Stomach (tissue), 19 donors: ENCODE results near the gene GABRB3. TPM values are rescaled to one million over a fixed set of nuclear protein-coding genes. Genes with fewer than 3 reads are reported as not detected.

Experiments used
- DNase-seq, 2 donors: peaks; one replicate each; pipeline versions ENCODE4 v3.0.0 to v3.0.0-alpha.2; 2013 to 2019
- H3K27ac ChIP-seq, 5 donors: fragments of 200-600 bp in 4 of 5; sonication (generic) in 4 of 5; one replicate each; pipeline ENCODE4 v1.5.1; 2013 to 2019; ENCODE audit warnings: mild to moderate bottlenecking in 1 of 5, moderate library complexity in 1 of 5
- H3K27me3 ChIP-seq, 3 donors: fragments of 200-600 bp; sonication (generic); one replicate each; pipeline ENCODE4 v1.5.1; 2017 to 2019; ENCODE audit warnings: mixed run types in 1 of 3
- H3K36me3 ChIP-seq, 4 donors: fragments of 200-600 bp; sonication (generic); 1 replicate in 3 of 4; 2 replicates in 1 of 4; pipeline ENCODE4 v1.5.1; 2016 to 2019
- H3K4me1 ChIP-seq, 4 donors: fragments of 200-600 bp; sonication (generic); one replicate each; pipeline ENCODE4 v1.5.1; 2016 to 2019
- H3K4me3 ChIP-seq, 4 donors: fragments of 200-600 bp; sonication (generic) in 3 of 4; one replicate each; pipeline ENCODE4 v1.5.1; 2016 to 2019; ENCODE audit warnings: mild to moderate bottlenecking in 1 of 4
- H3K9me3 ChIP-seq, 4 donors: fragments of 200-600 bp; sonication (generic); one replicate each; pipeline ENCODE4 v1.5.1; 2016 to 2019
- EP300 ChIP-seq: sonication (generic); formaldehyde crosslinking; IDR thresholded peaks from one replicate; pipeline ENCODE4 v1.6.1; 2017; ENCODE audit warnings: antibody characterized with exemption
- POLR2A ChIP-seq, 4 donors: fragments of 450-650 bp; IDR thresholded peaks; one replicate each; pipeline ENCODE4 v1.6.1; 2016; ENCODE audit warnings: antibody characterized with exemption in 4 of 4, control low read depth in 2 of 4, mild to moderate bottlenecking in 1 of 4, moderate library complexity in 1 of 4
- POLR2AphosphoS5 ChIP-seq, 3 donors: sonication (generic); formaldehyde crosslinking; IDR thresholded peaks; one replicate each; pipeline ENCODE4 v1.6.1; 2016; ENCODE audit warnings: antibody characterized with exemption in 3 of 3
- WGBS, 5 donors: extraction: QIAGEN DNeasy Blood & Tissue Kit in 3 of 5; methylation state at CpG; one replicate each; pipeline versions ENCODE4 v1.1.5 to v1.1.7; 2013 to 2018; 5-methylcytosine and 5-hydroxymethylcytosine counted together
- intact Hi-C: fragments of 100-400 bp; cut with DNase I; formaldehyde crosslinking; loops from one replicate; pipeline ENCODE4 v1.15.1; 2023; ENCODE audit warnings: low total_unique reads
- long read RNA-seq, 10 donors: transcript quantifications; one replicate each; lab custom pipeline, GENCODE V29; 2026
- polyA plus RNA-seq, 3 donors: library from polyadenylated mRNA; stranded (reverse); fragments of 200-250 nt; gene quantifications; one replicate each; pipeline ENCODE4 v1.2.3, GENCODE V29; 2013
- total RNA-seq, 5 donors: library from RNA; depleted of rRNA; stranded (reverse); fragments of >200 nt; gene quantifications; one replicate each; pipeline versions ENCODE4 v1.1.0 to v1.2.3, GENCODE V29; 2014 to 2016
- TF ChIP-seq, protein P1 (sequence below), 7 experiments: fragments of 450-650 bp in 4 of 7; fragments of 200-600 bp in 3 of 7; sonication (generic) in 3 of 7; IDR thresholded peaks; one replicate each; pipeline ENCODE4 v1.5.1; 2016 to 2019; ENCODE audit warnings: antibody characterized with exemption in 7 of 7, control low read depth in 2 of 7, mild to moderate bottlenecking in 1 of 7
- donor health status: healthy with polysubstance abuse.
- donor health status: Bipolar disorder and iron deficiency.
- donor health status: healthy.

Gene GABRB3
- total RNA-seq = 10 to 100 TPM in 2 of 5 donors, 1 to 10 TPM in 1, not detected in 2; 9.4 to 14.6 (median 12.1) TPM
- 1 to 10 TPM; 1.5 to 2.9 (median 1.7) TPM for polyA plus RNA-seq
- long read RNA-seq, donor 1, full-length matches to known transcripts = 2 of 2 reads
- long read RNA-seq, donor 1, partial matches to known transcripts = 0 of 2 reads
- long read RNA-seq, donor 1, other reads (novel, unspliced or antisense) = 0 of 2 reads
- long read RNA-seq, donor 2, full-length matches to known transcripts = 5 of 5 reads
- long read RNA-seq, donor 2, partial matches to known transcripts = 0 of 5 reads
- long read RNA-seq, donor 2, other reads (novel, unspliced or antisense) = 0 of 5 reads
- long read RNA-seq, donor 3, full-length matches to known transcripts = 2 of 2 reads
- long read RNA-seq, donor 3, partial matches to known transcripts = 0 of 2 reads
- long read RNA-seq, donor 3, other reads (novel, unspliced or antisense) = 0 of 2 reads
- long read RNA-seq, donor 4 = 0 reads
- long read RNA-seq, donor 5, full-length matches to known transcripts = 4 of 4 reads
- long read RNA-seq, donor 5, partial matches to known transcripts = 0 of 4 reads
- long read RNA-seq, donor 5, other reads (novel, unspliced or antisense) = 0 of 4 reads
- long read RNA-seq, donor 6, full-length matches to known transcripts = 7 of 7 reads
- long read RNA-seq, donor 6, partial matches to known transcripts = 0 of 7 reads
- long read RNA-seq, donor 6, other reads (novel, unspliced or antisense) = 0 of 7 reads
- long read RNA-seq, donor 7, full-length matches to known transcripts = 2 of 2 reads
- long read RNA-seq, donor 7, partial matches to known transcripts = 0 of 2 reads
- long read RNA-seq, donor 7, other reads (novel, unspliced or antisense) = 0 of 2 reads
- long read RNA-seq, donor 8, full-length matches to known transcripts = 1 of 1 reads
- long read RNA-seq, donor 8, partial matches to known transcripts = 0 of 1 reads
- long read RNA-seq, donor 8, other reads (novel, unspliced or antisense) = 0 of 1 reads
- long read RNA-seq, donor 9, partial matches to known transcripts = 0 of 1 reads
- long read RNA-seq, donor 9, other reads (novel, unspliced or antisense) = 0 of 1 reads
- long read RNA-seq, donor 10, full-length matches to known transcripts = 3 of 3 reads
- long read RNA-seq, donor 10, partial matches to known transcripts = 0 of 3 reads
- long read RNA-seq, donor 10, other reads (novel, unspliced or antisense) = 0 of 3 reads

DNA sequence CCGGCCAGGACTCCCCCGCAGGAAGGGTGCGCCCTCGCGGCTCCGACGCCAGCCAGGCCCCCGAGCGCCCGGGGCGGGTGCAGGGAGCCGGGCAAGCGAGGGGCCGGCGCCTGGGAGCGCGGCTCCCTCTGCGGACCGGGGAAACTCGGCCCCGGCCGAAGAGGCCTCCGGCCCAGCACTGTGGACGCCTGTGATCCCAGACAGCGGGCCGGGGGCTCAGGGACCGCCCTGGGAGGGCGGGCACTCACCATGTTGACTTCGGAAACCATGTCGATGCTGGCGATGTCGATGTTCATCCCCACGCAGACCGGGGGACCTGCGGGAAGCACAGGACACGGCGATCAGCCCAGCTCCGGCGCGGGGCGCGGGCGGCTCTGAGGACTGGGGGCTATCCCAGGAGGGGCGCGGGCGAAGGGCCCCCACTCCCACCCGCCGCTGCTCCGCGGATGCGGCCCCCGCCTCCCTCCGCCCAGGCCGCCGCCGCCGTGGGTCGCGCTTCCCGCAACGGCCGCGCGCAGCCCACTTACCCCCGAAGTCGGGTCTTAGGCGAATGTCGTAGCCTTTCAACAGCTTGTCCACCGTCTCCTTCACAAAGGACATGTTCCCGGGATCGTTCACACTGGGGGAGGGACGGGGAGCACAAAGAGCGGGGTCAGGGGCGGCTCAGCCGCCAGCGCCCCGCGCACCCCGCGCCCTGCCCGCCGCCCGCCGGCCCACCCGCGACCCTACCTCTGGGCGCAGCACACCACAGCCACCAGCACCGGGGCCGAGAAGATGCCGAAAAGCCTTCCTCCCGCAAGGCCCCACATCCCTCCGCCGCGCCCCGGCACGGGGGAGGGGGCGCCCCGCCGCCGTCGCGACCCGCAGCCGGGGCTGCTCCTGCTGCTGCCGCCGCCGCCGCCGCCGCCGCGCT lies at the start of gene GABRB3:
GABRB3 (minus strand) TSS at position 913 of the 913 bp plus-strand sequence.
- Histone ChIP-seq H3K27me3 (peaks cover 0 to 62% (median 24%) of the 10 kb centered on the region in 3 donors), H3K9me3 (peaks cover 0 to 8% (median 0%) of the 10 kb centered on the region in 4 donors), H3K4me3 (peak within 1 kb of the TSS; percentile 50 to 70 (median 53)), H3K4me1 (peaks cover 6 to 27% (median 20%) of the 10 kb centered on the region in 4 donors), H3K27ac (peak within 1 kb of the TSS in 3 of 5 donors; percentile 16 to 72 (median 60)), H3K36me3 (no peaks in the 10 kb centered on the region)
- DNase-seq = peak in 1 of 2 donors; percentile 21
- 1 to 25% (median 5%) methylated on average over 20 to 108 of the region's 112 CpGs for WGBS, 5 donors
- intact Hi-C loops = no loop called here
- TF ChIP-seq, protein P1, sequence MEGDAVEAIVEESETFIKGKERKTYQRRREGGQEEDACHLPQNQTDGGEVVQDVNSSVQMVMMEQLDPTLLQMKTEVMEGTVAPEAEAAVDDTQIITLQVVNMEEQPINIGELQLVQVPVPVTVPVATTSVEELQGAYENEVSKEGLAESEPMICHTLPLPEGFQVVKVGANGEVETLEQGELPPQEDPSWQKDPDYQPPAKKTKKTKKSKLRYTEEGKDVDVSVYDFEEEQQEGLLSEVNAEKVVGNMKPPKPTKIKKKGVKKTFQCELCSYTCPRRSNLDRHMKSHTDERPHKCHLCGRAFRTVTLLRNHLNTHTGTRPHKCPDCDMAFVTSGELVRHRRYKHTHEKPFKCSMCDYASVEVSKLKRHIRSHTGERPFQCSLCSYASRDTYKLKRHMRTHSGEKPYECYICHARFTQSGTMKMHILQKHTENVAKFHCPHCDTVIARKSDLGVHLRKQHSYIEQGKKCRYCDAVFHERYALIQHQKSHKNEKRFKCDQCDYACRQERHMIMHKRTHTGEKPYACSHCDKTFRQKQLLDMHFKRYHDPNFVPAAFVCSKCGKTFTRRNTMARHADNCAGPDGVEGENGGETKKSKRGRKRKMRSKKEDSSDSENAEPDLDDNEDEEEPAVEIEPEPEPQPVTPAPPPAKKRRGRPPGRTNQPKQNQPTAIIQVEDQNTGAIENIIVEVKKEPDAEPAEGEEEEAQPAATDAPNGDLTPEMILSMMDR (IDR thresholded peaks at IDR 0.05) = no peak
- no peak for TF ChIP-seq POLR2AphosphoS5 (IDR thresholded peaks at IDR 0.05)
- no peak for TF ChIP-seq POLR2A (IDR thresholded peaks at IDR 0.05)

DNA sequence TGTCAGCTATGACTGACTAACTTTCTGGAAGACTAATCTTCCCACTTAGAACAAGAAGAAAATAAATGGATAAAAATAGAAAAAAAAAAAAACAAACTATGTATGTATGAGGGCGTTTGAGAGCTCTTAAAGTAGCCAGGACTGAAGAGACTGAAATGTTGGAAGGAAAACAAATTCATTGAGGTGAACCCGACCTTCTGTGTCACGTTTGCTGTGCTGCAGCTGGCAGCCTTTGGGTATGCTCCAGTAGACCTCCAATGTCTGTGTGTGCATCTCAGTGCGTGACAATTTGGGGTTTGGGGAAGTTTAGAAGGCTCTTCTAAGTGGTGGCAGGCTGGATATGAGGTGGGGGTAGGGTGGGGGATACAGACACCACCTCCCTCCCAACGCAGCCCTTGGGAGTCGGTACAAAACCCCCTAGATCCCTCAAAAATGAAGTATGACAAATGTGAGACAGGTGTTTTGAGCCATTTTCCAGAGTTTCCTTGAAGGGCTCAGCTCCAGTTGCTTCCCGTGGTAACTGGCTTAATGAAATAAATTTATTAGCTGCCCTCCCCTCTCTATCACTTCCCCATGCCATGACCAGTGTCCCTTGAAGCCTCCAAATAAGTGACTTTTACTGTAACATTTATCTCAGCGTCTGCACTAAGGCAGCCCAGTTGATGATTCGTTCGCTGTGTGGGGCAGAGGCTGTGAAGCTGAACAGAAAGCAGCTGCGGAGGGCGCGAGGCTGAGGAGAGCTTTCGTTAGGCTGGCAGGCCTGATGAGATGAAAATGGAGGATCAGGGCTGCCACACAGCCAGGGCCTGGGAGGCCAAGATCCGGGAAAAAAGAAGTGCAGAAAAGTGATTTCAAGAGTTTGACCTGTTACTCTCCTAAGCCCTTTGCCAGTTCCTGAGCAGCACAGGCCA lies 34.9 kb upstream of the GABRB3 start:
- no peaks in the 10 kb centered on the region for H3K36me3 ChIP-seq
- no peaks in the 10 kb centered on the region for H3K27me3 ChIP-seq

GRCh38 chr15:26806574-26806973 lies 33.7 kb upstream of the GABRB3 start:
- H3K9me3 ChIP-seq = peaks cover 0 to 23% (median 2%) of the 10 kb centered on the region in 4 donors
- H3K27ac ChIP-seq = peak overlapping the region in 3 of 5 donors; percentile 21 to 33 (median 22)
- no peak for DNase-seq
- H3K27me3 ChIP-seq = no peaks in the 10 kb centered on the region
- 50 to 83% (median 55%) methylated on average over 5 of the region's 5 CpGs for WGBS, 5 donors
- TF ChIP-seq POLR2AphosphoS5 (IDR thresholded peaks at IDR 0.05) (no peak), EP300 (no peak), POLR2A (IDR thresholded peaks at IDR 0.05) (no peak)
- TF ChIP-seq, protein P1 (IDR thresholded peaks at IDR 0.05) = no peak
- intact Hi-C loops = no loop called here
- H3K4me1 ChIP-seq = peaks cover 0 to 10% (median 0%) of the 10 kb centered on the region in 4 donors
- H3K36me3 ChIP-seq = no peaks in the 10 kb centered on the region
- H3K4me3 ChIP-seq = no peak overlapping the region

More for the DNA sequence above, 34.9 kb upstream of the GABRB3 start:
- H3K4me1 ChIP-seq = peaks cover 0 to 10% (median 0%) of the 10 kb centered on the region in 4 donors
- peaks cover 0 to 23% (median 2%) of the 10 kb centered on the region in 4 donors for H3K9me3 ChIP-seq
- no peak overlapping the region for H3K4me3 ChIP-seq
- H3K27ac ChIP-seq = no peak overlapping the region
- WGBS, 5 donors = 45 to 64% (median 53%) methylated on average over 15 of the region's 15 CpGs
- intact Hi-C loops = no loop called here
- TF ChIP-seq EP300 = no peak
- no peak for TF ChIP-seq POLR2AphosphoS5 (IDR thresholded peaks at IDR 0.05)
- TF ChIP-seq, protein P1 (IDR thresholded peaks at IDR 0.05) = no peak
- no peak for TF ChIP-seq POLR2A (IDR thresholded peaks at IDR 0.05)
- no peak for DNase-seq
